ENCODE results near the gene HEG1.

GRCh38 chr3:125022206-125022605, 33.6 kb downstream of the HEG1 start:
- TF ChIP-seq POLR2A (IDR thresholded peaks at IDR 0.05; ENCODE audit: low read depth, low read length) (no peak), SPI1 (IDR thresholded peaks at IDR 0.05; ENCODE audit: low read depth, low read length) (no peak), POLR2AphosphoS5 (IDR thresholded peaks at IDR 0.05; ENCODE audit: low read depth, low read length) (no peak), TAF1 (IDR thresholded peaks at IDR 0.05; ENCODE audit: low read depth, low read length) (no peak), PAX5 (IDR thresholded peaks at IDR 0.05; ENCODE audit: insufficient read depth, low read length, severe bottlenecking) (no peak), POU2F2 (IDR thresholded peaks at IDR 0.05; ENCODE audit: low read depth, low read length) (no peak)

All from GM12891 (cell line).